Activated naive CD4-positive, alpha-beta T cell treated with anti-CD3 and anti-CD28 coated beads, Interleukin-2, amount 50 U/mL, for 24 hours (primary cell): ENCODE measurements around the gene PRAMEF12.
"Not testable (repeated sequence)": the region's sequence is repeated elsewhere in the genome, so short reads cannot be mapped to it uniquely, and the experiment has no call there.

ENCODE experiments used
- H3K27ac Mint-ChIP-seq: one replicate; pipeline ENCODE4 v1.8.0; 2021; ENCODE audit warnings: mild to moderate bottlenecking, mixed read lengths
- H3K27me3 Mint-ChIP-seq: one replicate; pipeline ENCODE4 v1.8.0; 2021; ENCODE audit warnings: mixed read lengths
- H3K36me3 Mint-ChIP-seq: one replicate; pipeline ENCODE4 v1.8.0; 2021; ENCODE audit warnings: mixed read lengths
- H3K4me1 Mint-ChIP-seq: one replicate; pipeline ENCODE4 v1.8.0; 2021; ENCODE audit warnings: mixed read lengths
- H3K4me3 Mint-ChIP-seq: one replicate; pipeline ENCODE4 v1.8.0; 2021; ENCODE audit warnings: mild to moderate bottlenecking, mixed read lengths
- H3K9me3 Mint-ChIP-seq: one replicate; pipeline ENCODE4 v1.8.0; 2021; ENCODE audit warnings: mixed read lengths

PRAMEF12 gene

GRCh38 chr1:12773438-12773837 lies at the start of gene PRAMEF12:
Gene PRAMEF12, plus strand, starts transcription at chr1:12773738. Its CDS starts 1,130 bp downstream, at chr1:12774868.
- H3K4me1 Mint-ChIP-seq, result no peaks in the 10 kb centered on the region
- H3K36me3 Mint-ChIP-seq, result no peaks in the 10 kb centered on the region
- no peak within 1 kb of the TSS for H3K27ac Mint-ChIP-seq
- H3K4me3 Mint-ChIP-seq, result no peak within 1 kb of the TSS
- peaks cover 15% of the 10 kb centered on the region for H3K27me3 Mint-ChIP-seq
- no peaks in the 10 kb centered on the region for H3K9me3 Mint-ChIP-seq

DNA sequence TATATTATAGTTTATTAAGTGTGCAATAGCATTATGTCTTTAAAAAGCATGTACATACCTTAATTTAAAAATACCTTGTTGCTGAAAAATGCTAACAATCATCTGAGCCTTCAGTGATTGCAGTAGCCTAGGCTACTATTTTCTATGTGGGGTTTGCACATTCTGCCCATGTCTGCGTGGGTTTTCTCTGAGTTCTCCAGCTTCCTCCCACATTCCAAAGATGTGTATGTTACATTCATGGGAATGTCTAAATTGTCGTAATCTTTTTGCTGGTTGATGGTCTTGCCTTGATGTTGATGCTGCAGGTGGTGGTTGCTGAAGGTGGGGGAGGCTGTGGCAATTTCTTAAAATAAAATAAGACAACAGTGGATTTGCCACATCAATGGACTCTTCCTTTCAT lies 45.1 kb upstream of the PRAMEF12 start:
- Mint-ChIP-seq H3K4me3 (no peak overlapping the region), H3K27me3 (peaks cover 36% of the 10 kb centered on the region), H3K36me3 (peaks cover 5% of the 10 kb centered on the region), H3K27ac (no peak overlapping the region), H3K4me1 (no peaks in the 10 kb centered on the region), H3K9me3 (peaks cover 9% of the 10 kb centered on the region)

- Mint-ChIP-seq H3K4me1 (no peaks in the 10 kb centered on the region), H3K9me3 (peaks cover 13% of the 10 kb centered on the region), H3K4me3 (no peak overlapping the region), H3K36me3 (peaks cover 7% of the 10 kb centered on the region), H3K27ac (no peak overlapping the region), H3K27me3 (peaks cover 44% of the 10 kb centered on the region)
These were observed 43.4 kb upstream of the PRAMEF12 start for GRCh38 chr1:12730156-12730555.

DNA sequence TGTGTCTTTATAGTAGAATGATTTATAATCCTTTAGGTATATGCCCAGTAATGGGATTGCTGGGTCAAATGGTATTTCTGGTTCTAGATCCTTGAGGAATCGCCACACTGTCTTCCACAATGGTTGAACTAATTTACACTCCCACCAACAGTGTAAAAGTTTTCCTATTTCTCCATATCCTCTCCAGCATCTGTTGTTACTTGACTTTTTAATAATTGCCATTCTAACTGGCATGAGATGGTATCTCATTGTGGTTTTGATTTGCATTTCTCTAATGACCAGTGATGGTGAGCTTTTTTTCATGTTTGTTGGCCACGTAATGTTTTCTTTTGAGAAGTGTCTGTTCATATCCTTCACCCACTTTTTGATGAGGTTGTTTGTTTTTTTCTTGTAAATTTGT lies 42.5 kb upstream of the PRAMEF12 start:
- not testable (repeated sequence) for H3K36me3 Mint-ChIP-seq, H3K27ac Mint-ChIP-seq, H3K4me1 Mint-ChIP-seq, H3K4me3 Mint-ChIP-seq
- peaks cover 45% of the 10 kb centered on the region for H3K27me3 Mint-ChIP-seq
- H3K9me3 Mint-ChIP-seq, result peaks cover 18% of the 10 kb centered on the region

- Mint-ChIP-seq H3K36me3 (peaks cover 9% of the 10 kb centered on the region), H3K4me3 (no peak overlapping the region), H3K27me3 (peaks cover 50% of the 10 kb centered on the region), H3K9me3 (peaks cover 34% of the 10 kb centered on the region), H3K27ac (no peak overlapping the region), H3K4me1 (no peaks in the 10 kb centered on the region)
These were observed 38.9 kb upstream of the PRAMEF12 start for GRCh38 chr1:12734651-12735050.

DNA sequence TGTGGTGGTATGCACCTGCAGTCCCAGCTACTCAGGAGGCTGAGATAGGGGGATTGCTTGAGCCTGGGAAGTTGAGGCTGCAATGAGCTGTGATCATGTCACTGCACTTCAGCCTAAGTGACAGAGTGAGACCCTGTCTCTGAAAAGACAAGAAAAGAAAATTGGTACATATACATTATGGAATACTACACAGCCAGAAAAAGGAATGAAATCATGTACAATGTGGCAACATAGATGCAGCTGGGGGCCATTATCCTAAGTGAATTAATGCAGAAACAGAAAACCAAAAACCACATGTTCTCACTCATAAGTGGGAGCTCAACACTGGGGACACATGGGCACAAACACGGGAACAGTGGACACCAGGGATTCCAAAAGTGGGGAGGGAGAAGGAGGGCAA lies 34.6 kb upstream of the PRAMEF12 start:
- Mint-ChIP-seq H3K4me3 (no peak overlapping the region), H3K9me3 (peaks cover 21% of the 10 kb centered on the region), H3K4me1 (no peaks in the 10 kb centered on the region), H3K27ac (no peak overlapping the region), H3K27me3 (peaks cover 35% of the 10 kb centered on the region), H3K36me3 (peaks cover 2% of the 10 kb centered on the region)

DNA sequence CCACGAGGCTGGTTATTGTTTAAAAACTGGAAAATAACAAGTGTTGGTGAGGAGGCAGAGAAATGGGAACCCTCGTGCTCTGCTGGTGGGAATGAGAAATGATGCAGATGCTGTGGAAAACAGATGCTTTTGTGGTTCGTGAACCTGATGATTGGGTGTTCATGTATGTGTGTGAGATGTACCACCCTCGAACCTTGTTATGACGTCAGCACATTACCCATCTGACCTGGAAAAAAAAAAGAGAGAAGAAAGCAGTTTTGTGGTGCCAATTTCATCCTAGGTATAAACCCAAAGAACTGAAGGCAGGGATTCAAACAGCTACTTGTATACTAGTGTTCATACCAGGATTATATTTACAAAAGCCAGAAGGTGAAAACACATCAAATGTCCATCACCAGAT lies 33.9 kb upstream of the PRAMEF12 start:
- H3K9me3 Mint-ChIP-seq, result peaks cover 21% of the 10 kb centered on the region
- H3K27me3 Mint-ChIP-seq, result peaks cover 38% of the 10 kb centered on the region
- no peak overlapping the region for H3K27ac Mint-ChIP-seq
- H3K4me1 Mint-ChIP-seq, result no peaks in the 10 kb centered on the region
- no peak overlapping the region for H3K4me3 Mint-ChIP-seq
- H3K36me3 Mint-ChIP-seq, result peaks cover 4% of the 10 kb centered on the region

GRCh38 chr1:12741946-12742345 lies 31.6 kb upstream of the PRAMEF12 start:
- H3K27me3 Mint-ChIP-seq, result peaks cover 36% of the 10 kb centered on the region
- no peak overlapping the region for H3K4me3 Mint-ChIP-seq
- H3K4me1 Mint-ChIP-seq, result no peaks in the 10 kb centered on the region
- H3K27ac Mint-ChIP-seq, result no peak overlapping the region
- peaks cover 5% of the 10 kb centered on the region for H3K36me3 Mint-ChIP-seq
- H3K9me3 Mint-ChIP-seq, result peaks cover 7% of the 10 kb centered on the region

- Mint-ChIP-seq H3K9me3 (peaks cover 18% of the 10 kb centered on the region), H3K4me3 (no peak overlapping the region), H3K27me3 (peaks cover 41% of the 10 kb centered on the region)
These were observed 28.2 kb upstream of the PRAMEF12 start for GRCh38 chr1:12745126-12745991.

GRCh38 chr1:12745992-12746323 lies 27.6 kb upstream of the PRAMEF12 start, which contains the start of gene CFAP107:
Gene CFAP107, plus strand, starts transcription at chr1:12746200. Its CDS starts 231 bp downstream, at chr1:12746431.
- H3K9me3 Mint-ChIP-seq, result peaks cover 21% of the 10 kb centered on the region
- peaks cover 45% of the 10 kb centered on the region for H3K27me3 Mint-ChIP-seq
- no peak within 1 kb of the TSS for H3K27ac Mint-ChIP-seq
- H3K4me3 Mint-ChIP-seq, result no peak within 1 kb of the TSS
- peaks cover 14% of the 10 kb centered on the region for H3K36me3 Mint-ChIP-seq
- H3K4me1 Mint-ChIP-seq, result no peaks in the 10 kb centered on the region

More at GRCh38 chr1:12745126-12745991, 28.2 kb upstream of the PRAMEF12 start:
- Mint-ChIP-seq H3K27ac (no peak overlapping the region), H3K36me3 (peaks cover 14% of the 10 kb centered on the region), H3K4me1 (no peaks in the 10 kb centered on the region)

DNA sequence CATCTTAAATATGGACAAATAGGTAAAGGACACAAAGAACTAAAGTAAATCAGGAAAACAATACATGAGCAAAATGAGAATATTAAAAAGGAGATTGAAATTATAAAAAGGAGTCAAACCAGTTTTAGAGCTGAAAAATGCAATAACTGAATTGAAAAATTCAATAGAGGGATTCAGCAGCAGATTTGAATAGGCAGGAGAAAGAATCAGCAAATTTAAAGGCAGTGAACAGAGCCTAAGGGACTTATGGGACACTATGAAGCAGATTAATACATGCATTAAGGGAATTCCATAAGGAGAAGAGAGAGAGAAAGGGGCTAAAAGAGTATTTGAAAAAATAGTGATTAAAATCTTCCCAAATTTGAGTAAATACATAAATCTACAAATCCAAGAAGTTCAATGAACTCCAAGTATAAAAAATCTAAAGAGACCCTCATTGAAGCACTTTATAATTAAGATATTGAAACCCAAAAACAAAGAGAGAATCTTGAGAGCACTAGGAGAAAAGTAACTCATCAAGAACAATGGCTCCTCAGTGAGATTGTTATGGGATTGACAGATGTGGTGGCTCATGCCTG lies 24.7 kb upstream of the PRAMEF12 start:
- Mint-ChIP-seq H3K36me3 (peaks cover 14% of the 10 kb centered on the region), H3K27me3 (peaks cover 41% of the 10 kb centered on the region)

DNA sequence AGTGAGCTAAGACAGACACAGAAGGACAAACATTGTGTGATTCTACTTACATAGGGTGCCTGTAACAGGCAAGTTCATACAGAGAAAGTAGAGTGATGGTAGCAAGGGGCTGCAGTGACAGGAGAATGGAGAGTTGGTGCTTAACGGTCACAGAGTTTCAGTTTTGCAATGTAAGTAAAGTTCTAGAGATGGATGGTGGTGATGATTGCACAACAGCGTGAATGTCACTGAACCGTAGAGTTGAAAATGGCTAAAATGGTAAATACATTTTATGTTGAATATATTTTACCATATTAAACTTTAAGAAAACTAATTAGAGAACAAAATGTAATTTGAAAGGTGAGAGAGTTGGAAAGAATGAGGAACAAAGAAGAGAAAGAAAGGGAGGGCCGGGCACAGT lies 18.8 kb upstream of the PRAMEF12 start:
- Mint-ChIP-seq H3K36me3 (peaks cover 2% of the 10 kb centered on the region), H3K27me3 (peaks cover 23% of the 10 kb centered on the region), H3K4me3 (no peak overlapping the region), H3K9me3 (peaks cover 8% of the 10 kb centered on the region), H3K27ac (no peak overlapping the region), H3K4me1 (no peaks in the 10 kb centered on the region)

More for the DNA sequence above, 24.7 kb upstream of the PRAMEF12 start:
- Mint-ChIP-seq H3K9me3 (peaks cover 21% of the 10 kb centered on the region), H3K27ac (no peak overlapping the region), H3K4me1 (no peaks in the 10 kb centered on the region), H3K4me3 (peak overlapping the region; percentile 6)

GRCh38 chr1:12756273-12756672 lies 17.3 kb upstream of the PRAMEF12 start:
- Mint-ChIP-seq H3K9me3 (no peaks in the 10 kb centered on the region), H3K4me3 (no peak overlapping the region), H3K27ac (peak overlapping the region; percentile 18), H3K27me3 (peaks cover 18% of the 10 kb centered on the region), H3K4me1 (no peaks in the 10 kb centered on the region), H3K36me3 (no peaks in the 10 kb centered on the region)

- no peak overlapping the region for H3K4me3 Mint-ChIP-seq
- H3K9me3 Mint-ChIP-seq, result no peaks in the 10 kb centered on the region
- H3K27me3 Mint-ChIP-seq, result peaks cover 18% of the 10 kb centered on the region
- H3K4me1 Mint-ChIP-seq, result no peaks in the 10 kb centered on the region
- no peaks in the 10 kb centered on the region for H3K36me3 Mint-ChIP-seq
- no peak overlapping the region for H3K27ac Mint-ChIP-seq
These were observed 16.6 kb upstream of the PRAMEF12 start for GRCh38 chr1:12756768-12757413.

DNA sequence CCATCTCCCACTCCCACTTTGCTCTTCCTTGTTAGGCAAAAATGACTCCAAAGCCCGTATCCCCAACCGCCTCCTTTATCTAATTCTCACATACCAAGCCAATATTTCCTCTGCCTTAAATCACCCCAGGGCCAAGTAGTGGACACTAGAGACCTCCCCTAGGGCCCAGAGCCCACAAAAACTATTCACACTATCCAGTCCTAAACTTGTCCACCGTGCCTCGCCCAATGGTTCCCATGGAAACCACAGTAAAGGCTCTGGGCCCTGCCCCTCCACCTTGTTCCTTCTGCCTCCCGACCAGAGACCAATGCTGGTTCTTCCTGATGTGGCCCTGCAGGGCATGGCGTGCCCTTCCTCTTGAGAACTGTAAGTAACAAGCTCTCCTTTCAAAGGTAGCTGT lies 15.7 kb upstream of the PRAMEF12 start:
- Mint-ChIP-seq H3K27me3 (peaks cover 18% of the 10 kb centered on the region), H3K4me3 (no peak overlapping the region)

DNA sequence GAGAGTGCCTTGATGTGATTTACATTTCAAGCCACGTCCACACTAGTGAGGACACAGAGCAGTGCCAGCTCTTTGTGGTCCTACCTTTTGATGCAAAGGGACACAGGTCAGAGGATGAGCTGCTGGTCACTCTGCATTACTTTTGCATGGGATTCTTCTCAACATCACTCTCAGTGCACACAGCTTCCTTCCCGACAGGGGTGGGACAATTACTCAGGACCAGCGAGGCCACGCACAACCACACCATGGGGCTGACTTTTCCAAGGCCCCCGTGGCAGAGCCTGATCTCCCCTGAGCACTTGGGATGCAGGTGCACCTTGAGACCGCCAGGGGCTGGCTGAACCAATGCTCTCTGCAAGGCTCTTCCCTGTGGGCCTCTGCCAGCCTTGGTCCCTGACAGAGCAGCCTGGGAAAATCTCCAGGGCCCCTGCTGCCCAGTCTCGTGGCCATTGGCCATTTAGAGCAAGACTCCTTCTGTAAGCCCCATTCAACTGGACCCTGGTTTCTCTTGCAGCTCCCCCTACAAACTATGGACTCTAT lies 13.2 kb upstream of the PRAMEF12 start:
- no peak overlapping the region for H3K27ac Mint-ChIP-seq
- no peaks in the 10 kb centered on the region for H3K9me3 Mint-ChIP-seq
- no peaks in the 10 kb centered on the region for H3K36me3 Mint-ChIP-seq
- H3K4me3 Mint-ChIP-seq, result no peak overlapping the region
- H3K27me3 Mint-ChIP-seq, result peaks cover 18% of the 10 kb centered on the region
- H3K4me1 Mint-ChIP-seq, result no peaks in the 10 kb centered on the region

More for the DNA sequence above, 15.7 kb upstream of the PRAMEF12 start:
- H3K27ac Mint-ChIP-seq, result no peak overlapping the region
- H3K36me3 Mint-ChIP-seq, result no peaks in the 10 kb centered on the region
- H3K9me3 Mint-ChIP-seq, result no peaks in the 10 kb centered on the region
- H3K4me1 Mint-ChIP-seq, result no peaks in the 10 kb centered on the region
